Measurements from ENCODE around the gene RALGPS1. TPM values are rescaled to one million over a fixed set of nuclear protein-coding genes. Genes with fewer than 3 reads are reported as not detected.

RALGPS1 gene
- total RNA-seq, 1 experiment from 2014 or later: 0.57 TPM

GRCh38 chr9:127077644-127077946 is 163.0 kb downstream of the RALGPS1 start:
- no peak for DNase-seq (ENCODE audit: low read depth)

DNA sequence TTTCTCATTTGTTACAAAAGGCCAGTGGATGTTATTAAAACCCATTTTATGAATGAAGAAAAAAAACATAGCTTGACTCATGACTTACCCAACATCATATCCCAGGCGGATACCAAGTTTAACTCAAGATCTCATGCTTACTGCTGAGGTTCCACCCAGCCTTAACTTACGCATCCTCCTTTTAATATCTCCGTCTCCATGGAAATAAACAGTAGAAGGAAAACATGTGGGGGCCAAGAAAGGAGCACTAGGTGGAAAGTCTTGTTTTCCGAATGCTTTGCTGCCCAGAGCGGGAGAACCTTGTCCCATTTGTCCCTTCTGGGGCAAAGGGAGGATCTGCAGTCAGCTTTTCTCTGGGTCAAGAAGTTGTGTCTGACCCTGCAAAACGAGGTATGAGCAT is 163.8 kb downstream of the RALGPS1 start:
- DNase-seq (ENCODE audit: low read depth): no peak

- no peak for DNase-seq (ENCODE audit: low read depth)
Measured at GRCh38 chr9:127078988-127079387, 164.4 kb downstream of the RALGPS1 start.

GRCh38 chr9:127079446-127080140 is 165.0 kb downstream of the RALGPS1 start:
- no peak for DNase-seq (ENCODE audit: low read depth)

DNA sequence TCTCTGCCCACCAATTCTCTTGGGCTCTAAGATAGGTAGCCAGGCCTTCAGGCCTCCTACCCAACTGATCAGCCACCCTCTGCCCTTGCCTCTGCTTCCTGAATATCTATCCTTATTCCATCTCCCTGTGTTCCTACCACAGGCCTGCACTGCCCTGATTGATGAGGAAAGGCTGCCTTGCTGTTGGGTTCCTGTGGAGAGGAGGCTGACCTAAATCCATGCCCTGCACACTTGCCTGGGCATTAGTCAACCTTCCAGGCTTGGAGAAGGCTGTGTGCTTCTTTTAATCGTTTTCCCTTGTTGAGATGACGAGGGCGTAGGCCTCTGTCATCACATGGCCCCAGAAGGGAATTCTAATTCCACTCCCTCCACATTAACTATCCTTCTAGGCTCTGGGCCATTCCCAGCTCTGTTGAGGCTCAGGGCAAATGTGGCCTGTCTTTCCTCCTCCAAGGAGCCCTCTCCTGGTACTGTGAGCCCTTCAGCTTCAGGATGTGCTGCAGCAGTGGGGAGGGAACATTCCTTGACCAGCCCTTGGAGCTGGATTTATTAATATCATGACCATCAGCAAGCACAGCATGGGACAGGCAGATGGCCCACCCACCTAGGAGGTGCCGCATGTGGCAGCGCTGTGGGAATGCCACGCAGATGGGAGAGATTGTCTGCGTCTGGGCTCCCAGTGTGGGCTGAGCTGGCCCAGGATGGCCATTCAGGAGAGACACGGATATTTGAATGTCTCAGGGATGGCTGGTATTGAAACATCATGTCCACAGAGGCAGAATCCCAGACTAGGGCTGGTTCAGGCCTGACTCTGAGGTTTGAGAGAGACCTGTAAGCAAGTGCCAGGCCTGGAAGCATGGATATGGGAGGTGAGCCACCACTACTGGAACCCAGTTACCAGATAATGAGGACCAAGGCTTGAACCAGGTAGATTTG is 166.9 kb downstream of the RALGPS1 start:
- no peak for DNase-seq (ENCODE audit: low read depth)

- DNase-seq (ENCODE audit: low read depth): no peak
Measured at GRCh38 chr9:127083138-127083980, 168.8 kb downstream of the RALGPS1 start.

DNA sequence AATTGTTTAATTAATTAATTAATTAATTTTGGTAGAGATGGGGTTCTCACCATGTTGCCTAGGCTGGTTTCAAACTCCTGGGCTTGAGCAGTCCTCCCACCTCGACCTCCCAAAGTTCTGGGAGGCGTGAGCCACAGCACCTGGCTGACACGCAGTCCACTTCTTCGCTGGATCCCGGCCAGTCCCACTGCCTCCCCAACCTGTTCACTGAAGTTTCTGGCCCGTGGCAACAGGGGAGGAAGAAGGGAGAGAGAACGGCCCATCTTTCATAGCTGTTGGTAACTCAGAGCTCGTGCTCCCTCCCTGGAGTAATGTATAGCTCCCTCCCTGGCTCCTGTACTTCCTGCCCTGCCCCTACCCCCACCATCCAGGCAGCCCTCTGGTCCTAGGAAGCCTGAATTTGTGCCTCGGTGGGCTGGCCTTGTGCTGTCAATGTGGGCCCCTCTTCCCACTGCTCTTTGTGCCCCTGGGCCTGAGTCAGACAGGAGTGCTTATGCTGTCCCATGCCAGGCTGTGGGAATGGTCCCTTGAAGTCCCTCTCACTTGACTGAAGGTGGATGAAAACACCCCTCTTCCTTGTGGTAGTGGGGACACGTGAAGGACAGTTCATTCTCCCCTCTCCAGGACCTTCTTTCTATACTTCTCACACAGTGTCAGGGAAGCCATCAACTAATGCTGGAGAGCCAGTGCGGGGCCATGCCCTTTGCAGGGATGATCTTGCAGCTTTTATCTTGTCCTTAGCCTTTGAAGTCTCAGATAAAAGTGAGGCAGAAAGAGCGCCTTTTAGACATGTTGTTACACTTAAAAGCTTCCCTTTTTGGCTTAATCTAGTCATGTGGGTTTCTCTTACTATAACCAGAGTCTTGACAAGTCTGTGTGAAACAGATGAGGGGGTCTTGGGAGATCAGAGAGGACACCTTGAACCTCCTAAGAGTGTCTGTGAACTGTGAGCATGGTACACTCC is 169.8 kb downstream of the RALGPS1 start:
- DNase-seq (ENCODE audit: low read depth): no peak

DNA sequence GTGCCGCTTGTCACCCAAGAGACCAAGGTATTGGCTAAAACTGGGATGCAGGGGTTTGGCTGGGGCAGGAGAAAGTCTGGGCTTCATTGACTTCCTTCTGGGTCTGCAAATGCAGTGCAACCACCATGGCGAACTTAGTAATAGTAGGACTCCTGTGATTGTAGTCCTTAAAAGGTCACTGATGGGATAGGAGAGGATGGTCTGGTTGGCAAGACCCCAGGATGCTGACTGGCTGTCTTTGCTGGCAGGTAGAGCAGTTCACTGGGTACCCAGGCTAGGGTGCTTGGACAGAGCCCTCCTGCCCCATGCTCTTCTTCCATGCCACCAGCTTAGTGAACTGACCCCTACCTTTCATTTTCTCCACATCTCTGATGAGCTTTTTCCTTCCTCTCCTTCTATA is 170.6 kb downstream of the RALGPS1 start:
- DNase-seq (ENCODE audit: low read depth): no peak

DNA sequence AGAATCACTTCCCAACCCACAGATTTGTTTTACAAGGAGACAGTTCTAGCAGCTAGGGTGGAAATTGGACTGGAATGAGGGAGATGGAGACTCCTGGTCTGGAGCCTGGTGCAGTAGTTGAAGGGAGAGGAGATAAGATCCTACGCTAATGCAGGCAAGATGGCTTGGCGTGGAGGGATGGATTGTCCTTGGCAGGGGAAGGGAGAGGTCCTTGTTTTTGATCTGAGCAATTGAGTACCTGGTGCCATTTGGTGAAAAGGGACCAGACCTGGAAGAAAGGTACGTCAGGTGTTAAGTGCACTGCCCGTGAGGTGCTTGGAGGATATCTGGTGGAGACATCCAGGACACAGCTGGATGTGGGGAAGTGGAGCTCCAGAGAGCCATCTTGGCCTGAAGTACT is 172.2 kb downstream of the RALGPS1 start:
- DNase-seq (ENCODE audit: low read depth): no peak

- no peak for DNase-seq (ENCODE audit: low read depth)
Measured at GRCh38 chr9:127087411-127087810, 172.8 kb downstream of the RALGPS1 start.

DNA sequence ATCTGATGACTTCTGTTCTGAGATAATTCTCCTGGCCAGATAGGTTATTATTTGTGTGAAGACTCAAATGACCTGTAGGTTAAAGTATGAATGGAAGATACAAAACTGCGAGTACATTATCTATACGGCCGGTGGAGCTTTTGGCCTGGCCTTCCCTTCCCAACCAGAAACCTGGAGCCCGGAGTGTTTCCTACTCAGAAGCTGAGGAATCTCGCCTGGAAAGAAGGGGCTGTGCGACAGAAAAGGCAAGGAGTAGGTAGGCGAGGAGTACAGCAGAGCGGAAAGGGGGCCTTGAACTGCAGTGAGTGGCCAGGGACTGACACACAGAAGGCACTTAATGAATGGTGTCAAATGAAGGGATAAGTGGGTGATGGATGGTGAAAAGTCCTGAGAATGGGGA is 173.3 kb downstream of the RALGPS1 start:
- no peak for DNase-seq (ENCODE audit: low read depth)

- no peak for DNase-seq (ENCODE audit: low read depth)
Measured at GRCh38 chr9:127088724-127089615, 174.4 kb downstream of the RALGPS1 start.

GRCh38 chr9:127089631-127090081 is 175.1 kb downstream of the RALGPS1 start:
- DNase-seq (ENCODE audit: low read depth): no peak

GRCh38 chr9:127090341-127090985 is 175.9 kb downstream of the RALGPS1 start:
- no peak for DNase-seq (ENCODE audit: low read depth)

DNA sequence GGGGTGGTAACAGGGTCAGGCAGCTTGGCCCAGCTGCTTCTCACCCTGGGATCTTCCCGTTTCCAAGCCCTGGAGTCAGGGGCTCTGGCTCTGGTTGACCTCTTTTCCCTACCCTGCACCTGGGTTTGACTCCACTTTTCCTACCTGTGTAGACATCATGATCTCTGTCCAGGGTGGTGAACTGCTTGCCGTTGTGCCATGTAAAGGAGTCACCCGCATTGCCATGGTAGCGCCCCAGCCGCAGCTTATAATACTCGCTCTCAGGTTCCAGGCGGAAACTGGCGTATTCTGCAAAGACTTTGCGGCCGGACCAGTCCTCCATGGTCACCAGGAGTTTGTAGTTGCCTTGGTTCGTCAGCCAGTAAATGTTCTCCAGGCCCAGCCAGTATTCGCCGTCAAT is 176.9 kb downstream of the RALGPS1 start:
- DNase-seq (ENCODE audit: low read depth): no peak

GRCh38 chr9:127092041-127092608 is 177.5 kb downstream of the RALGPS1 start:
- no peak for DNase-seq (ENCODE audit: low read depth)

DNA sequence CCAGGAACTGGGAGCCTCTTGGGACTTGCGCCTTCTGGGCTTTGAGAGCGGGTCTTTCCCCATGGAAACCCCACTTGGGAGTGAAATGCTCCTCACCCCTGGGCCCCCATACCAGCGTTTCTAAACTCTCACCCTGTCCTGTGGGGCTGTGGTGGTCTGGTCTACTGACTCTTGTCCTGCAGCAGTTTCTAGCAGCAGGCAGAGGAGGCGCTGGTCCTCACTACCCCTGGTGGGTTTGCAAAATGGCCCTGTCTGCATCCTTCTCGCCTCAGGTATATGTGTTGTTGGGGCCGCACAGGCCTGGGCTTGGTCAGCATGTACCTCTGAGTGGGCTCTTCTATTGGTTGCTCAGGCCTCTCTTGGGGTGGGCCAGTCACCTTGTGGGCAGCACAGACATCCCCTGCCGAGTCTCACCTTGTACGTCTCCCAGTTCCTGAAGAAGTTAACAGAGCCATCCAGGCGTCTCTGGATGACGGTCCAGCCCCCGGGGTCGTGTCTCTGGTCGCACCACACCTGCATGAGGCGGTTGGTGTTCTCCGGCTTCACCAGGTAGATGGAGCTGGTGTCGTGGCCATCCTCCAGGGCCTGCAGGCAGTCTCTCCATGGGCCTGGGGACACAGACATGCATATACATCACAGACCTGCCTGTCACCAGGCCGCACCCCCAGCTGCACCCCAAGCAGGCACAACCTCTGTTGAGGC is 178.9 kb downstream of the RALGPS1 start:
- no peak for DNase-seq (ENCODE audit: low read depth)

- DNase-seq (ENCODE audit: low read depth): no peak
Measured at GRCh38 chr9:127095411-127095810, 180.8 kb downstream of the RALGPS1 start.
